PC-9 (cell line): ENCODE measurements around the gene OR5T2. TPM values are rescaled to one million over a fixed set of nuclear protein-coding genes. Genes with fewer than 3 reads are reported as not detected.

Experiments
- BruUV-seq: library from RNA; stranded (reverse); fragments of 400-500 nt; replicated peaks from 2 replicates; lab custom pipeline; 2021; lab: Mats Ljungman, UMichigan
- CTCF ChIA-PET: fragments of 300-600 bp; sonication (Branson Sonifier 250); formaldehyde crosslinking; loops from one replicate; lab custom pipeline; 2022; ENCODE audit warnings: antibody characterized with exemption; lab: Charles Lee
- POLR2A ChIA-PET: fragments of 300-600 bp; sonication (Branson Sonifier 250); formaldehyde crosslinking; loops from one replicate; lab custom pipeline; 2022; ENCODE audit warnings: antibody characterized with exemption; ENCODE audit not compliant: unreplicated experiment; lab: Charles Lee
- DNase-seq, 2 experiments: peaks; one replicate each; pipeline versions ENCODE4 v3.0.0 to v3.0.0-alpha.2; 2015 to 2022; ENCODE audit warnings: mixed read lengths in 1 of 2
- H2AFZ ChIP-seq: fragments of 200-600 bp; sonication (generic); 2 replicates; pipeline ENCODE4 v1.8.1; 2017; ENCODE audit warnings: antibody characterized with exemption
- H3F3A ChIP-seq: fragments of 200-600 bp; sonication (generic); 2 replicates; pipeline ENCODE4 v1.8.1; 2017; ENCODE audit warnings: antibody characterized with exemption, mild to moderate bottlenecking, low read depth; ENCODE audit not compliant: insufficient read depth
- H3K27ac ChIP-seq: fragments of 200-600 bp; sonication (generic); 2 replicates; pipeline ENCODE4 v1.6.1; 2016; ENCODE audit warnings: mixed run types
- H3K27me3 ChIP-seq: fragments of 200-600 bp; sonication (generic); 2 replicates; pipeline ENCODE4 v1.6.1; 2016; ENCODE audit warnings: low read depth, mixed run types; ENCODE audit not compliant: insufficient read depth
- H3K36me3 ChIP-seq: fragments of 200-600 bp; sonication (generic); 2 replicates; pipeline ENCODE4 v1.6.1; 2016; ENCODE audit warnings: low read depth, mixed run types
- H3K4me1 ChIP-seq: fragments of 200-600 bp; sonication (generic); replicated peaks from 2 replicates; pipeline ENCODE4 v1.6.1; 2016; ENCODE audit warnings: mixed run types; ENCODE audit not compliant: insufficient read depth
- H3K4me2 ChIP-seq: fragments of 200-600 bp; sonication (generic); 2 replicates; pipeline ENCODE4 v1.6.1; 2017; ENCODE audit warnings: mixed run types
- H3K4me3 ChIP-seq: fragments of 200-600 bp; sonication (generic); 2 replicates; pipeline ENCODE4 v1.6.1; 2016; ENCODE audit warnings: mixed run types
- H3K79me2 ChIP-seq: fragments of 200-600 bp; sonication (generic); 2 replicates; pipeline ENCODE4 v1.6.1; 2017; ENCODE audit warnings: low read depth, mixed run types
- H3K9me2 ChIP-seq: fragments of 200-600 bp; sonication (generic); 2 replicates; pipeline ENCODE4 v1.8.1; 2017; ENCODE audit warnings: mild to moderate bottlenecking; ENCODE audit not compliant: insufficient read depth
- H3K9me3 ChIP-seq: fragments of 200-600 bp; sonication (generic); 2 replicates; pipeline ENCODE4 v1.8.1; 2016; ENCODE audit warnings: low read depth; ENCODE audit not compliant: insufficient read depth
- H4K20me1 ChIP-seq: fragments of 200-600 bp; sonication (generic); 2 replicates; pipeline ENCODE4 v1.8.1; 2017; ENCODE audit not compliant: insufficient read depth
- EZH2 ChIP-seq: fragments of 200-600 bp; sonication (generic); IDR thresholded peaks from 2 replicates; pipeline ENCODE4 v1.8.0; 2017; ENCODE audit warnings: antibody characterized with exemption, low read depth
- intact Hi-C: fragments of 100-400 bp; cut with micrococcal nuclease; formaldehyde crosslinking; loops from one replicate; pipeline ENCODE4 v1.10.0; 2022; ENCODE audit not compliant: unreplicated experiment
- total RNA-seq: library from RNA; stranded (reverse); gene quantifications from 2 replicates; pipeline ENCODE4 v1.2.3, GENCODE V29; 2021
- TF ChIP-seq, protein P1 (sequence below): fragments of 200-600 bp; sonication (generic); conservative IDR thresholded peaks from 2 replicates; pipeline ENCODE4 v1.6.1; 2017; ENCODE audit warnings: mixed run types, antibody characterized with exemption, mild to moderate bottlenecking, moderate library complexity

Gene OR5T2
- total RNA-seq, 1 experiment from 2014 or later: not detected

DNA sequence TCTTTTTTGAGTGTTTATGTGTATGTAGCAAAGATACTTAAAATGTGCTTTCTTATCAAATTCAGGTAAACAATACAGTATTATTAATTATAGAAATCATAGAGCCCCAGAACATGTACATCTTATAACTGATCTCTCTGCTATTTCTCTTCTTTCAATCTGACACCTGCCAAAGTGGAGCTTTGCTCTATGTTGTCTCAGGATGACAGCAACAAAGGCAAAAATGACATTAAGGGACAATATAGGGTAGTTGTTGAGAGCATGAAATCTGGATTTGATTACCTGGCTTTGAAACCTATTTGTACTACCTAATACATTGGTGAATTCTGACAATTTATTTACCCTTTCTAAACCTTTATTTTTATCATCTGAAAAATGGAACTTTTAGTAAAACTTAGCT is 50.6 kb downstream of the OR5T2 start:
- 0 out of 2 replicates have a peak, but pooled peaks cover 3% of the 10 kb centered on the region for H3F3A ChIP-seq
- TF ChIP-seq, protein P1, sequence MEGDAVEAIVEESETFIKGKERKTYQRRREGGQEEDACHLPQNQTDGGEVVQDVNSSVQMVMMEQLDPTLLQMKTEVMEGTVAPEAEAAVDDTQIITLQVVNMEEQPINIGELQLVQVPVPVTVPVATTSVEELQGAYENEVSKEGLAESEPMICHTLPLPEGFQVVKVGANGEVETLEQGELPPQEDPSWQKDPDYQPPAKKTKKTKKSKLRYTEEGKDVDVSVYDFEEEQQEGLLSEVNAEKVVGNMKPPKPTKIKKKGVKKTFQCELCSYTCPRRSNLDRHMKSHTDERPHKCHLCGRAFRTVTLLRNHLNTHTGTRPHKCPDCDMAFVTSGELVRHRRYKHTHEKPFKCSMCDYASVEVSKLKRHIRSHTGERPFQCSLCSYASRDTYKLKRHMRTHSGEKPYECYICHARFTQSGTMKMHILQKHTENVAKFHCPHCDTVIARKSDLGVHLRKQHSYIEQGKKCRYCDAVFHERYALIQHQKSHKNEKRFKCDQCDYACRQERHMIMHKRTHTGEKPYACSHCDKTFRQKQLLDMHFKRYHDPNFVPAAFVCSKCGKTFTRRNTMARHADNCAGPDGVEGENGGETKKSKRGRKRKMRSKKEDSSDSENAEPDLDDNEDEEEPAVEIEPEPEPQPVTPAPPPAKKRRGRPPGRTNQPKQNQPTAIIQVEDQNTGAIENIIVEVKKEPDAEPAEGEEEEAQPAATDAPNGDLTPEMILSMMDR: no peak
- no peak for TF ChIP-seq EZH2
- no peak overlapping the region for H3K4me3 ChIP-seq
- no peak for DNase-seq
- H3K9me2 ChIP-seq: no peaks in the 10 kb centered on the region
- no peaks in the 10 kb centered on the region for H3K79me2 ChIP-seq
- no peaks in the 10 kb centered on the region for H3K36me3 ChIP-seq
- no TSS peak for BruUV-seq
- CTCF ChIA-PET: no interaction called here
- no peaks in the 10 kb centered on the region for H3K9me3 ChIP-seq
- no peak overlapping the region for H3K27ac ChIP-seq
- H3K4me2 ChIP-seq: no peak overlapping the region
- intact Hi-C loops: no loop called here
- no peaks in the 10 kb centered on the region for H3K4me1 ChIP-seq
- no peak overlapping the region for H2AFZ ChIP-seq
- POLR2A ChIA-PET: no interaction called here
- no peaks in the 10 kb centered on the region for H3K27me3 ChIP-seq
- peaks cover 3% of the 10 kb centered on the region; the same call in 1 of the 2 replicates for H4K20me1 ChIP-seq

Other genes with a start within 250 kb of the OR5T2 start
- gene OR5F1, start 239.6 kb downstream of the OR5T2 start, total RNA-seq: not detected in 2 replicates
- gene OR5AS1, start 206.6 kb downstream of the OR5T2 start, total RNA-seq: not detected in 2 replicates
- not detected in 2 replicates for gene OR8I2, start 140.9 kb downstream of the OR5T2 start, total RNA-seq
- gene OR8H2, start 130.6 kb downstream of the OR5T2 start, total RNA-seq: not detected in 2 replicates
- not detected in 2 replicates for gene OR8H3, start 111.9 kb downstream of the OR5T2 start, total RNA-seq
- gene OR8J3, start 94.1 kb downstream of the OR5T2 start, total RNA-seq: not detected in 2 replicates
- not detected in 2 replicates for gene OR8K5, start 73.9 kb downstream of the OR5T2 start, total RNA-seq
- gene OR5J2, start 57.6 kb downstream of the OR5T2 start, total RNA-seq: not detected in 2 replicates
- not detected in 2 replicates for gene OR5T3, start 18.0 kb upstream of the OR5T2 start, total RNA-seq
- not detected in 2 replicates for gene OR5T1, start 39.9 kb upstream of the OR5T2 start, total RNA-seq
- not detected in 2 replicates for gene OR8H1, start 58.0 kb upstream of the OR5T2 start, total RNA-seq
- gene OR8K3, start 80.9 kb upstream of the OR5T2 start, total RNA-seq: not detected in 2 replicates
- gene OR8K1, start 111.8 kb upstream of the OR5T2 start, total RNA-seq: not detected in 2 replicates
- not detected in 2 replicates for gene OR8J1, start 120.0 kb upstream of the OR5T2 start, total RNA-seq
- gene OR8U1, start 141.4 kb upstream of the OR5T2 start, total RNA-seq: not detected in 2 replicates
- not detected in 2 replicates for gene OR5AL1, start 178.4 kb upstream of the OR5T2 start, total RNA-seq
- gene OR5M3, start 239.1 kb upstream of the OR5T2 start, total RNA-seq: not detected in 2 replicates